ENCODE measurements around the gene ARFGAP1.

Gene ARFGAP1

DNA sequence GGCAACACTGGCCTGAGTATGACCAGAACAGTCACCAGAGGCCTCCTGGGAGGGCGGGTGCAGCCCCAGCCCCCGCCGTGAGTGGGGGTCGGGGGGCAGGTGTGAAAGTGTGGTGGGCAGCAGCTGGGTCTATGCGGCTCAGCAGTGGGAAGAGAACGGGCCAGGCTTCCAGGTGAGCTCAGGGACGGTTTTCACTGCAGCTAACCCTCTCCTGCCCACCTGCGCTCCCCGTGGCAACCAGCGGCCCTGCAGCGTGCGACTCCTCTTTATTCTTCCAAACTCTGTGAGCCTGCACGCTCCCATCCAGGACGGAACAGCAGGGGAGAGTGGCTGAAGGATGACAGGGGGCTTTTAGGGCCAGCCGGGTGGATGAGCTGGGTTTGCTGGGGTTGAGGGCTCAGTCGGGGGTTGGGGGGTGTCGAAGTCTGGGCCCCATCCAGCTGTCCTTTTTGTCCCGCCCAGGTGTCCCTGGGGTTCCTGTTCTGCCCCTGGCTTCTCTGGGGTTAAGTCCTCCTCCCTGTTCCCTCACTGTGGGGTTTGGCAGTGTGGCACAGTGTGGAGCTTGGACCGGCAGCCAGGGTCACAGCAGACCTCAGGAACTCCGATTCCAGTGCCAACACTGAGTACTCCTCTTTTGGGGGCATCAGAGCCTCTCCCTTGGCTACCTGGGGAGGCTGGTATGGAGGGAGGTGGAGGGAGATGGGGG lies 37.8 kb upstream of the ARFGAP1 start:
- Histone ChIP-seq H3K4me1 (ENCODE audit: insufficient read depth, low read length) (no peaks in the 10 kb centered on the region), H3K4me3 (ENCODE audit: low read depth in 1 of 2, low read length in 2 of 2) (no peak overlapping the region), H3K4me2 (ENCODE audit: insufficient read depth, low read length) (no peak overlapping the region), H3K27me3 (ENCODE audit: insufficient read depth, low read length, poor library complexity) (peaks cover 26% of the 10 kb centered on the region), H2AFZ (ENCODE audit: low read depth, low read length) (no peak overlapping the region), H3K9ac (ENCODE audit: low read depth, low read length) (no peak overlapping the region), H3K36me3 (ENCODE audit: insufficient read depth, low read length) (no peaks in the 10 kb centered on the region), H4K20me1 (ENCODE audit: insufficient read depth, low read length) (peaks cover 12% of the 10 kb centered on the region; the same call in 1 of the 2 replicates), H3K79me2 (ENCODE audit: insufficient read depth, low read length) (no peaks in the 10 kb centered on the region), H3K27ac (ENCODE audit: low read length) (no peak overlapping the region), H3K9me3 (ENCODE audit: insufficient read depth, low read length, severe bottlenecking) (no peaks in the 10 kb centered on the region)
- no peak for DNase-seq
- ATAC-seq (ENCODE audit: insufficient read depth, low read depth) = peak; percentile 56; the same call in 1 of the 3 replicates
- no peak for TF ChIP-seq EZH2 (IDR thresholded peaks at IDR 0.05; ENCODE audit: borderline replicate concordance, low read depth, low read length, severe bottlenecking)
- TF ChIP-seq, protein P1, sequence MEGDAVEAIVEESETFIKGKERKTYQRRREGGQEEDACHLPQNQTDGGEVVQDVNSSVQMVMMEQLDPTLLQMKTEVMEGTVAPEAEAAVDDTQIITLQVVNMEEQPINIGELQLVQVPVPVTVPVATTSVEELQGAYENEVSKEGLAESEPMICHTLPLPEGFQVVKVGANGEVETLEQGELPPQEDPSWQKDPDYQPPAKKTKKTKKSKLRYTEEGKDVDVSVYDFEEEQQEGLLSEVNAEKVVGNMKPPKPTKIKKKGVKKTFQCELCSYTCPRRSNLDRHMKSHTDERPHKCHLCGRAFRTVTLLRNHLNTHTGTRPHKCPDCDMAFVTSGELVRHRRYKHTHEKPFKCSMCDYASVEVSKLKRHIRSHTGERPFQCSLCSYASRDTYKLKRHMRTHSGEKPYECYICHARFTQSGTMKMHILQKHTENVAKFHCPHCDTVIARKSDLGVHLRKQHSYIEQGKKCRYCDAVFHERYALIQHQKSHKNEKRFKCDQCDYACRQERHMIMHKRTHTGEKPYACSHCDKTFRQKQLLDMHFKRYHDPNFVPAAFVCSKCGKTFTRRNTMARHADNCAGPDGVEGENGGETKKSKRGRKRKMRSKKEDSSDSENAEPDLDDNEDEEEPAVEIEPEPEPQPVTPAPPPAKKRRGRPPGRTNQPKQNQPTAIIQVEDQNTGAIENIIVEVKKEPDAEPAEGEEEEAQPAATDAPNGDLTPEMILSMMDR (IDR thresholded peaks at IDR 0.05; ENCODE audit: borderline replicate concordance, extremely low read depth, low read length, poor library complexity, severe bottlenecking) = peak; percentile 50

DNA sequence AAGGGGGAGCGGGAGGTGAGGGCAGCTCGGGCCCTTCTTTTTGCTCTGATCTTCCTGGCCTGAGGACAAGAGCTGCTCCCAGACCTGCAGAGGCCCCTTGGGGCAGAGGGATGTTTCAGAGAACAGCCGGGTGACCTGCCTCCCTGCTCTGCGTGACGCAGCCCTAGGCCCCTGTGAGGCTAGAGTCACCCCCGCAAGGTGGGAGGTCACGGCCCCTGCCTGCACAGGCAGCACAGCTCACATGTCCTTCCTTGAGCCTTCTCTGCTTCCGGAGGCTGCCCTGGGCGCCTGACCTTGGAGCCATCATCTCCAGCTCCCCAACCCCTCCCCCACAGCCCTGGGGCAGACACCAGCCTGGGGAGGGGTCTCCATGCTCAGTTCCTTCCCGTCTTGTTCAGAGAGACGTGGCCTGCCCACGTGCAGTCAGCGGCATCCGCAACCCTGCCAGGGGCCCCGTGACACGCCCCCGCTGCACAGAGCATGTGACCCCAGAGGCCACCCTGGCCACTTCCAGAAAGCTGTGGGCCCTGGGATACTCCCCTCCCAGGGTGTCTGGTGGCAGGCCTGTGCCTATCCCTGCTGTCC lies 37.1 kb upstream of the ARFGAP1 start, which contains the start of gene BIRC7:
Gene BIRC7 (plus strand): TSS at position 507 of the 585 bp plus-strand sequence. CDS start 192 bp downstream, outside the sequence.
- Histone ChIP-seq H2AFZ (ENCODE audit: low read depth, low read length) (no peak within 1 kb of the TSS), H3K27me3 (ENCODE audit: insufficient read depth, low read length, poor library complexity) (peaks cover 20% of the 10 kb centered on the region), H3K9me3 (ENCODE audit: insufficient read depth, low read length, severe bottlenecking) (no peaks in the 10 kb centered on the region), H3K4me2 (ENCODE audit: insufficient read depth, low read length) (no peak within 1 kb of the TSS), H3K4me1 (ENCODE audit: insufficient read depth, low read length) (no peaks in the 10 kb centered on the region), H3K36me3 (ENCODE audit: insufficient read depth, low read length) (no peaks in the 10 kb centered on the region), H3K79me2 (ENCODE audit: insufficient read depth, low read length) (no peaks in the 10 kb centered on the region), H4K20me1 (ENCODE audit: insufficient read depth, low read length) (peaks cover 12% of the 10 kb centered on the region), H3K9ac (ENCODE audit: low read depth, low read length) (no peak within 1 kb of the TSS), H3K27ac (ENCODE audit: low read length) (no peak within 1 kb of the TSS), H3K4me3 (ENCODE audit: low read depth in 1 of 2, low read length in 2 of 2) (no peak within 1 kb of the TSS)
- no peak for ATAC-seq (ENCODE audit: insufficient read depth, low read depth)
- DNase-seq = no peak
- TF ChIP-seq, protein P1 (IDR thresholded peaks at IDR 0.05; ENCODE audit: borderline replicate concordance, extremely low read depth, low read length, poor library complexity, severe bottlenecking) = no peak
- TF ChIP-seq EZH2 (IDR thresholded peaks at IDR 0.05; ENCODE audit: borderline replicate concordance, low read depth, low read length, severe bottlenecking) = no peak

DNA sequence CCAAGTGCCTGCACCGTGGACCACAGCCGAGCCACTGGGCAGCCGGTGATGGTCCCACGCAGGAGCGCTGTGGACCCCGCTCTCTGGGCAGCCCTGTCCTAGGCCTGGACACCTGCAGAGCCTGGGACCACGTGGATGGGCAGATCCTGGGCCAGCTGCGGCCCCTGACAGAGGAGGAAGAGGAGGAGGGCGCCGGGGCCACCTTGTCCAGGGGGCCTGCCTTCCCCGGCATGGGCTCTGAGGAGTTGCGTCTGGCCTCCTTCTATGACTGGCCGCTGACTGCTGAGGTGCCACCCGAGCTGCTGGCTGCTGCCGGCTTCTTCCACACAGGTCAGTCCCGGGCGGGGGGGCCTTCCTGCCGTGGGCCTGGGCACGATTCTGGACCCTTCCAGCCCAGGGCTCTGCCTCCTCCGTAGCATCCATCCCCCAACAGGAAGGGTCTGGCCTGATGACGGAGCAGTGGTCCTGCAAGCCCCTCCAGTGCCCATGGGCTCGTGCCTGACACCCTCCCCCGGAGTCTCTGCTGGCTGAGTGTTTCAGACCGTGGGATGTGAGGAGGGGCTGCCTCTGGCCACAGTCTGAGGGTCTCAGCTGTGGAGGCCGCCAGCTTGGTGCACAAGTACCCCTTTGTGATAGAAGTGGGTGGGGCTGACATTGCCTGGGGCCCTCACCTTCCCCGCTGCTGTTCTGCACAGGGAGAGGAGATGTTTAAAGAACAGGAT lies 36.3 kb upstream of the ARFGAP1 start:
- TF ChIP-seq EZH2 (IDR thresholded peaks at IDR 0.05; ENCODE audit: borderline replicate concordance, low read depth, low read length, severe bottlenecking) = no peak
- TF ChIP-seq, protein P1 (IDR thresholded peaks at IDR 0.05; ENCODE audit: borderline replicate concordance, extremely low read depth, low read length, poor library complexity, severe bottlenecking) = no peak
- Histone ChIP-seq H3K9me3 (ENCODE audit: insufficient read depth, low read length, severe bottlenecking) (no peaks in the 10 kb centered on the region), H3K4me2 (ENCODE audit: insufficient read depth, low read length) (no peak overlapping the region), H3K27ac (ENCODE audit: low read length) (no peak overlapping the region), H3K9ac (ENCODE audit: low read depth, low read length) (no peak overlapping the region), H3K79me2 (ENCODE audit: insufficient read depth, low read length) (no peaks in the 10 kb centered on the region), H3K27me3 (ENCODE audit: insufficient read depth, low read length, poor library complexity) (peaks cover 18% of the 10 kb centered on the region), H2AFZ (ENCODE audit: low read depth, low read length) (no peak overlapping the region), H3K36me3 (ENCODE audit: insufficient read depth, low read length) (no peaks in the 10 kb centered on the region), H4K20me1 (ENCODE audit: insufficient read depth, low read length) (peaks cover 16% of the 10 kb centered on the region), H3K4me1 (ENCODE audit: insufficient read depth, low read length) (no peaks in the 10 kb centered on the region), H3K4me3 (ENCODE audit: low read depth in 1 of 2, low read length in 2 of 2) (no peak overlapping the region)
- no peak for ATAC-seq (ENCODE audit: insufficient read depth, low read depth)
- no peak for DNase-seq

All from DND-41 (cell line).